ENCODE measurements around the gene SP6.

SP6 gene

GRCh38 chr17:47855737-47856136 lies 4.8 kb upstream of the SP6 start:
- TF ChIP-seq CTCF (IDR thresholded peaks at IDR 0.05; ENCODE audit: extremely low read depth, insufficient read depth, missing control alignments) = no peak
- in situ Hi-C loops (cut with MboI; ENCODE audit: low pct_unique_long_range_greater_than_20kb, low sequenced_read_pairs, unreplicated experiment) = no loop called here
- no peak for DNase-seq (ENCODE audit: low spot score)

- no peak for TF ChIP-seq CTCF (IDR thresholded peaks at IDR 0.05; ENCODE audit: extremely low read depth, insufficient read depth, missing control alignments)
- DNase-seq (ENCODE audit: low spot score) = no peak
- in situ Hi-C loops (cut with MboI; ENCODE audit: low pct_unique_long_range_greater_than_20kb, low sequenced_read_pairs, unreplicated experiment) = no loop called here
Measured at GRCh38 chr17:47853616-47854015, 2.7 kb upstream of the SP6 start.

GRCh38 chr17:47852113-47852949 lies 1.4 kb upstream of the SP6 start:
- DNase-seq (ENCODE audit: low spot score) = no peak
- no peak for TF ChIP-seq CTCF (IDR thresholded peaks at IDR 0.05; ENCODE audit: extremely low read depth, insufficient read depth, missing control alignments)
- in situ Hi-C loops (cut with MboI; ENCODE audit: low pct_unique_long_range_greater_than_20kb, low sequenced_read_pairs, unreplicated experiment) = no loop called here

DNA sequence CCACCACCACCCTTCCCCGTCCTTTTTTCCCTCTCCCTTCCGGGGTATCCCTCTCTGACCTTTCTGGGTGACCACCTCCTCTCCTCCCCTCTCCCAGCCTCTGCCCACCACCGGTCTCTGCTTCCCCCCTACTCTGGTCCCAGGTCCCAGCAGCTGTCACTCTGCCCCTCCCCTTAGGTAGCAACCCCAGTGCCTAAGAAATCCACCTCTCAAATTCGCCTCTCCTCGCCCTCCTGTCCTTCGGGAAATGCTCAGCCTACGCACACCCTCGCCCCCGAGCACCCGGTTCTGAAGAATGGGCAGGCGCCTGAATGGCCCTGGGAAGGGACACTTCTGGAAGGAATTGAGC lies 775 bp upstream of the SP6 start:
- no peak for DNase-seq (ENCODE audit: low spot score)
- in situ Hi-C loops (cut with MboI; ENCODE audit: low pct_unique_long_range_greater_than_20kb, low sequenced_read_pairs, unreplicated experiment) = no loop called here
- no peak for TF ChIP-seq CTCF (IDR thresholded peaks at IDR 0.05; ENCODE audit: extremely low read depth, insufficient read depth, missing control alignments)

DNA sequence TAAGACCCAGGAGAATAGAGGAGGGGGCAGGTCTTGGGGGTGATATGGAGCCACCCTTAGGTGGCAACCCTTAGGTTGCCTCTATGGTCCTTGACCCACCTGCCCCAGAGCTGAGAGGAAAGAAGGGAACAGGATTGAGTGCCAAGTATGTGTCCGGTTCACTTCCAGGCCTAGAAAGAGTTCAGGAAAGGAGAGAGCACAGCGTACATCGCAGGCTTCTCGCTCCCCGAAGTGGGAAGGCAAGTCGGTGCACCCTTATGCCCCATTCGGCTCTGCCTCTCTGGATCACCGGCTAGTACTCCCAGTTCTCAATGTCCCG lies 631 bp downstream of the SP6 start:
- DNase-seq (ENCODE audit: low spot score) = no peak
- no peak for TF ChIP-seq CTCF (IDR thresholded peaks at IDR 0.05; ENCODE audit: extremely low read depth, insufficient read depth, missing control alignments)
- in situ Hi-C loops (cut with MboI; ENCODE audit: low pct_unique_long_range_greater_than_20kb, low sequenced_read_pairs, unreplicated experiment) = no loop called here

- in situ Hi-C loops (cut with MboI; ENCODE audit: low pct_unique_long_range_greater_than_20kb, low sequenced_read_pairs, unreplicated experiment) = no loop called here
- no peak for TF ChIP-seq CTCF (IDR thresholded peaks at IDR 0.05; ENCODE audit: extremely low read depth, insufficient read depth, missing control alignments)
- no peak for DNase-seq (ENCODE audit: low spot score)
Measured at GRCh38 chr17:47848198-47848513, 2.8 kb downstream of the SP6 start.

Data from GM13977 (cell line).